ENCODE measurements around the gene DLG1. TPM values are rescaled to one million over a fixed set of nuclear protein-coding genes. Genes with fewer than 3 reads are reported as not detected.

DLG1 gene
- total RNA-seq, 1 donor from 2014 or later, result 71.2 TPM

DNA sequence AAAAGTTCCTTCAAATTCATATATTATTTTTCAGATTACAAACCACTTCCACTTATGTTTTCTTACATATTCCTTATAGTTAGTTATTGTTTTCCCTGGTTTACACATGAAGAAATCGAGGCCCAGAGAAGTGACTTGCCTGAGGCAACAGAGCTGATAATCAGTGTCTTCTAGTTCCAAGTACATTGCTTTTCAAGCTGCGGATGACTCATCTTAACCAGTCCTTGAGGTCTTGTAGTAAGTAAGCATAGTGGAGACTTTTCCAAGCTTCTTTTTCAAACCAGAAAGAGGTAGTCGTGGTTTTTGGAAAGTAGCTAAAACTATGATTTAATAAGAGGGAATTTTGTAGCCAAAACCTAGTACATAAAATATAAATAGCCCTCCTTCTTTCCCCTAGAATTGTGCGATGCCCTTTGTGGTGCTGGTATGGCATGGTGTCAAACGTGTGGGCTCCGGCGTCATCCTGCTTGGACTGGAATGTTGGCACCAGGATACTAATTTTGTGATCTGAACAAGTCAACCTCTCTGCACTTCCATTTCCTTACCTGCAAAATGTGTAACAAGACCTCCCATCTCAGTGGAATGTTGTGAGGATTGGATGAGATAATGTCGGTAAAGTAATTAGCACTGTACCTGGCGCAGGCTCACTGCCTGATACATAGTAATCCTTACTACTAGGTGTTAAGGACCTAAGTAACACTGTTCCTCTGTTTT, 19.0 kb upstream of the DLG1 start:
- DNase-seq (ENCODE audit: low read depth, low spot score), result no peak

- DNase-seq (ENCODE audit: low read depth, low spot score), result no peak
These were observed 14.0 kb upstream of the DLG1 start for GRCh38 chr3:197312431-197312830.

GRCh38 chr3:197311591-197311990, 13.2 kb upstream of the DLG1 start:
- no peak for DNase-seq (ENCODE audit: low read depth, low spot score)

GRCh38 chr3:197309528-197310361, 11.3 kb upstream of the DLG1 start:
- peak; percentile 32 for DNase-seq (ENCODE audit: low read depth, low spot score)

DNA sequence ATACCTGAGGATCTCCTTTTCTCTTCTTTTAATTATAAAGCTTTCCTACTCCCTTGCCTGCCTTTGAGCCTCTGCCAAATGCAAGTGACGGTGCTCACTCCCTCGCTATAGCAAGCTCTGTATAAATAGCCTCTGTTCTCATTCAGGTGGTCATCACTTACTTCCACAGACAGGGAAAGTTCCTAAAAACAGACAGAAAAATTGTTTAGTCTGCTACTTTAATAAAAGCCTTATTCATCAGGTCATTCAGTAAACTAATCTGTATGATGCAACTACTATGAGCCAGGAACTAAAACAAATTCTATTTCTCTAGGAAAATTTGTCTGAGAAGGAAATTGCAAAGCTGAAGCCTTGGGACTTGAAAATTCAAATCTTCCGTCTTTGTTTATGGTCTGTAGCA, 10.2 kb upstream of the DLG1 start:
- DNase-seq (ENCODE audit: low read depth, low spot score), result no peak

GRCh38 chr3:197306374-197307086, 8.1 kb upstream of the DLG1 start:
- no peak for DNase-seq (ENCODE audit: low read depth, low spot score)

DNA sequence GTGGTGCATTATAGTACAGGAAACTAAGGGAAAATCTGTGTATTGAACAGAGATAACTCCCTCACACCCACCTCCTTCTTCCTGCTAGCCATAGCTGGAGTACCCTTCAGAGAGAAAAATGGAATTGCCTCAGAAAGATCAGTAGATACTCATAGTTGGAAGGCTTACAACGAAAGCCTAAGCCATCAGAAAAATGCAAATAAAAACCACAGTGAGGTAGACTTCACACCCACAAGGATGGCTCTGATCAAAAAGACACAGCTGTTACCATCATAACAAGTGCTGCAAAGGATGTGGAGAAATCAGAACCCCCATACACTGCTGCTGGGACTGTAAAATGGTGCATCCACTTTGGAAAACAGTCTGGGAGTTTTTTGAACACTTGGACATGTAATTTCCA, 7.4 kb upstream of the DLG1 start:
- no peak for DNase-seq (ENCODE audit: low read depth, low spot score)

- no peak for DNase-seq (ENCODE audit: low read depth, low spot score)
These were observed 5.0 kb upstream of the DLG1 start for GRCh38 chr3:197303452-197303851.

GRCh38 chr3:197302696-197303341, 4.4 kb upstream of the DLG1 start:
- no peak for DNase-seq (ENCODE audit: low read depth, low spot score)

GRCh38 chr3:197302033-197302432, 3.6 kb upstream of the DLG1 start:
- no peak for DNase-seq (ENCODE audit: low read depth, low spot score)

DNA sequence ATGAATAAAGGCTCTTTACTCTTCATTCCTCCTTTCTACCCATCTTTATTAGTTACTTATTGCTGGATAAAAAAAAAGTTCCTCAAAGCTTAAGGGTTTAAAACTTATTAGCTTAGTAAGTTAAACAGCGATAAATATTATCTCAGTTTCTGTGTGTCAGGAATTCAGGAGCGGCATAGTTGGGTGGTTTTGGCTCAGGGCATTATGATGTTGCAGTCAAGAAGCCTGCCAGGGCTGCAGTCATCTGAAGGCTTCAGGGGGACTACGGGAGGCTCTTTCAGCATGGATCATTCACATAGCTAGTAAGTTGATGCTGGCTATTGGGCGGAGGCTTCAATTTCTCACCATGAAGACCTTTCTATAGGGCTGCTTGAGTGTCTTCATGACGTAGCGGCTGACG, 1.9 kb upstream of the DLG1 start:
- no peak for DNase-seq (ENCODE audit: low read depth, low spot score)

DNA sequence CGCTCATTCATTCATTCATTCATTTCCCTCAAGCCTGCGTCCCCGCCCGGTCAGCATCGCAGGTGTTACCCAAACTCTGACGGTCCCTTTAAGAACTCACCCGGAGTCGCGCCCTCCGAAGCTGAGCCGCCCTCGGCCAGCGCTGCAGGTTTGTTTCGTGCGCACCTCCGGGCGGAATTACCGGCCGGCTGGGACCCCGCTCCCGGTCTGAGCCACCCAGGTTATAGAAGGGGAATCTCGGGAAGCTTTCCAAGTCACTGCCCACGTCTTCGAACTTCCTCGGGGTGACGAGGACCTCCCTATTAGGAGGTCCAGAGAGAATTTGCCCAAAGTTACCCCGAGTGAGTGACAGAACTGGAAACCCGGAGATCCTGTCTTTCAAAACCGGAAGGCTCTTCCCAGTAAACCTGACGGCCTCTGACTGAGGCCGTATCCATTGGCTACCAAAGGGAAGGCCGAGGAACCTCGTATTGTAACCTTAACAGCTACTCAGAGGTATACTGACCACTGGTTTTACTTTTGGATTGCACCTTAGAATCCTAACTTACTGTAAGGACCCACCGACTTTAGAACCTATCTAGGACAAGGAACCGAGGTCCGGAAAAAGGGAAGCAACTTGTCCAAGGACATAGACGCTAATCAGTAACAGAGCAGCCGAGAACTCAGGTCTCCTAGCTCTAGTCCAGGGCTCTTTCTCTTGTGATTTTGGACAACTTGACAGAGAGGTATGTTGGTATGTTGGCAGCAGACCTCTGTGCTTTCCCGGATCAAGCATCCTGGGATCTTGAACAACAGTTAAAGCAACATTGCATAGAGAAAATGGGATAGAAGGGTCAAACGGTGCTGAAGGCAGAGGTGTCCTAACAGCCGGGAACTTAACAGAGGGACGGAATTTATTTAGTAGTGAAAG, 788 bp upstream of the DLG1 start:
- no peak for DNase-seq (ENCODE audit: low read depth, low spot score)

DNA sequence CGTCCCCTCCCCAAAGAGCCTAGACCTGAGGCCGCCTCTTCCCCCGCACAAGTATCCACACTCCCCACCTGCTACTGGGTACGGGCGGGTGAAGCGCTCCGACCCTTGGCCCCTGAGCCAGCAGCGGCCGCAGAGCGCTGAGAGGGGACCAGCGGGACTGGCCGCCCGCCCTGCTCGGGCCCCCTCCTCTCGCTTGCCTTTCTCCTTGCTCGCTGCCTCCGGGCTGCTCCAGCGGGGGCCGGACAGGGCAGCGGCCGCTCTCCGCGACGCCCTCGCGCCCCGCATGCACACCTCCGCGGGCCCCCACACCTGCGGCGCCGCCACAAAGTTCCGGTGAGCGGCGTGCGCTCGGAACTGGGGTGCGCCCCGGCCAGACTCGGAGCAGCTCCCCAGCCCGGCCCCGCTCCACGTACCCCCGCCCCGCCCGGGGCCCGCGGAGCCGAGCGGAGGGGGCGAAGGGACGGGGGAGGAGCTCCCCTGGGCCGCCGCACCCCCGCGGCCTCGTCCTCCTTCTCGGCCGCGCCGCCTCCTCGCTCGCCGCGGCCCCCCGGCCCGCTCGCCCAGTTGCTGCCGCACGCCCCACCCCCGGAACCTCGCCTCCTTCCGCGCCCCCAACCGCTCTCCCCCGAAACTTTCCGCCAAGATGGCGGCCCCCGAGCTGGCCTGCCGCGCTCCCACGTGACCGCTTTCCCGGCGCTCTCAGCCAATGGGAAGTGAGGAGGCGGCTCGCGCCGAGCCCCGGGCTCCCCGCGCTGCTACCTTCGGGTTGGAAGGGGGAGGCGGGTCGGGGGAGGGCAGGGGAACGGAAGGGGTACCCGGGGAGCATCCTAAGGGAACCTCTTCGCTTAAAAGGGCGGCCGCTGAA, 704 bp downstream of the DLG1 start:
- peak; percentile 52 for DNase-seq (ENCODE audit: low read depth, low spot score)

GRCh38 chr3:197297002-197297401, 1.4 kb downstream of the DLG1 start:
- no peak for DNase-seq (ENCODE audit: low read depth, low spot score)

DNA sequence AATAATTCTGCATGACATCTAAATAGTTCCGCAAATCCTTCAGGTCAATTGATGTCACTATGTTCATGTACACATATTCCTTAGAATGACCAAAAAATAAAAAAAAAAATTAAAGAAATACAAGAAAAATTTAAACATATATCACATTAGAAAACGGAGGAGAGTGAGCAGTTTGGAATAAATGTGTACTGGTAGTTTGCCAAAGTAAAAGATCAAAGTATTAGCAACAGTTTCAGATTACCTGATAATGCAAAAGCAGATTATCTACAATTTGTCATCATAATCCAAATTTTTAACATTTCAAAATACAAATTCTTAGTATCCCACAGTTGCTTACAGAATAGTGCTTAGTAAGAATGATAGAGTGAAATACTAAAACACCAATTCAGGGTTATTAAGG, 1.9 kb downstream of the DLG1 start:
- DNase-seq (ENCODE audit: low read depth, low spot score), result no peak

GRCh38 chr3:197295871-197296270, 2.5 kb downstream of the DLG1 start:
- no peak for DNase-seq (ENCODE audit: low read depth, low spot score)

DNA sequence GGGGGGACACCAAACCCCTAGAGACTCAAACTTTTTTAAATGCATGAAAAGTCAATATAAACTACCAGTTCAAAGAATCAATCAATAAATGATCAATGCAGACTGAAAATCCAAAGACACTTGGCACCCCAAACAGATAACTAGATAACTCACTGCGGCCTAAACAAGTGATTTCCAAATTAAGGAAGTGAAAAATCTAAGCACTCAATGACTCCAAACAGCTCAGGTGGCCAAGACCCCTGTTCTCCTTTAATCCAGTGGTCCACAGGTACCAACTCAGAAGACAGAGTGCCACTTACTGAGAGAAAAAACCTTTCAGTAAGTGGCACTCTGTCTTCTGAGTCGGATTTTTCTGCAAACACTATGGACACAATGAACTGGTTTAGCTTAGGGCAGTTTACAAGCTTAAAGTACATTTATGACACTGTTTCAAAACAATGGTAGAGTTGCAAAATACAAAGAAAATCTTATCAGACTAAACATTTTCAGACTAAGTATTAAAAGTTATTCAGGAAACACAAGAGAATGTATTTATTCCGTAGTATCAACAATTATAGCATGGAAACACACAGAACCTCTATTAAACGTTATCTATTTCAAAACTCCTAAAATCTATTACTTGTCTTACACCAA, 4.7 kb downstream of the DLG1 start:
- no peak for DNase-seq (ENCODE audit: low read depth, low spot score)

DNA sequence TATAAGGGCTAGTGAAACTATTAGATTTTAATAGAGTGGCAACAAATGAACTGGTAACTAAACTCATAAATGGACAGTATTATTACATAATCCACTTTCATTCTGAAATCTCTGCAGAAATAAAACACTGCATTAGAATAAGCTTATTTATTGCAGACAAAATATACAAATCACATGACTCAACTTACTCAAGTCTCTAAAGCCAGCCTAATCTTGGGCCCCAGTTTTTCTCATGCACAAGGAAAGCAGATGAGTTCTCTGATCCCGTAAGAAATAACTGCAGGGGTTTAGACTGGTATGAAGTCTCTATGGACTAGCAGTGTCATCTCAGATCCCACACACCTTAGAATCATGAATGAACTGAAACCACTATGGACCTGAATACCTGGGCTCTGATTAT, 5.8 kb downstream of the DLG1 start:
- DNase-seq (ENCODE audit: low read depth, low spot score), result no peak

DNA sequence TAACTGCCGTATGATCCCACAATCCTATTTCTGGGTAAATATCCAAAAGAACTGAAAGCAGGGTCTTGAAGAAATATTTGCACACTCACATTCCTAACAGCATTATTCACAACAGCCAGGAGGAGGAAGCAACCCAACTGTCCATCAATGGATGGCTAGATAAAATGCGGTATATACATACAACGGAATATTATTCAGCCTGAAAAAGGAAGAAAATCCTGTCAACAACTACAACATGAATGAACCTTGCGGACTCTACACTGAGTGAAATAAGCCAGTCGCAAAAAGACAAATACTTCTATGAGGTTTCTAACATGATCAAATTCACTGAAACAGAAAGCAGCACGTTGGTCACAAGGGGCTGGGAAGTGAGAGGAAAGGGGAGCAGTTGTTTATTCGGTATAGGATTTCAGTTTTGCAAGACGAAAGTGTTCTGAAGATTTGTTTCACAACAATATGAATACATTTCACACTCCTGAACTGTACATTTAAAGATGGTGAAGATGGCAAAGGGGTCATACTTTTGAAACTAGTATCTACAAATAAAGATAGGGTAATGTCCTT, 6.2 kb downstream of the DLG1 start:
- DNase-seq (ENCODE audit: low read depth, low spot score), result no peak

Data from pulmonary artery endothelial cell (primary cell).